Measurements from ENCODE around the gene LIPM. TPM values are rescaled to one million over a fixed set of nuclear protein-coding genes. Genes with fewer than 3 reads are reported as not detected.

LIPM gene
- polyA plus RNA-seq, 1 donor (not counting 4 experiments of a cell fraction or from before 2014, with no cell fraction given), result 0.67 TPM

DNA sequence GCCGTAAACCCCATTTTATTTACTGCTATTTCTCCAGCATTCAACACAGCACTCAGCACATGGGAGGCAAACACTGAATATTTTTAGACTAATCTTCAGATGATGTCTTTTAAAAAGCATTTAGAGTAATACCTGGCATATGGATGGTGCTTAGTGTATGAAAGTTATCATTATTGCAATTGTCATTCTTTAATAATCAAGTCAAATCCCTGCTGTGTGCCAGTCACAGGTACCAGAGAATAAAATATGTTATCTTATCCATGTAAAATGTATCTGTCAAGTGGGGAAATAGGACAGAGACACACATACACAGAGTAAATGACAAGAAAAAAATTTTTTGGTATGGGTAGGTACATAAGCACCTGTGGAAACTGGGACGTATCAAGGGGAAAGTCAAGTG lies 30.6 kb downstream of the LIPM start:
- Histone ChIP-seq H3K9me3 (ENCODE audit: control insufficient read depth, low read depth, low read length) (no peaks in the 10 kb centered on the region), H3K9ac (ENCODE audit: control insufficient read depth, extremely low read depth, insufficient read depth, low read length) (no peak overlapping the region), H3K27me3 (ENCODE audit: control insufficient read depth, extremely low read depth, insufficient read depth, low read length) (no peaks in the 10 kb centered on the region), H3K36me3 (ENCODE audit: control insufficient read depth in 2 of 2, extremely low read depth in 1 of 2, insufficient read depth in 2 of 2, low read length in 2 of 2) (no peaks in the 10 kb centered on the region), H3K4me1 (ENCODE audit: control insufficient read depth, extremely low read depth, insufficient read depth, low read length) (peaks cover 13% of the 10 kb centered on the region), H3K4me3 (ENCODE audit: control insufficient read depth in 2 of 3, extremely low read depth in 1 of 3, insufficient read depth in 2 of 3, low read depth in 1 of 3, low read length in 3 of 3) (no peak overlapping the region), H3K79me2 (ENCODE audit: control insufficient read depth, insufficient read depth, low read length) (no peaks in the 10 kb centered on the region), H3K27ac (ENCODE audit: control insufficient read depth, insufficient read depth, low read length) (no peak overlapping the region), H4K20me1 (ENCODE audit: control insufficient read depth, extremely low read depth, insufficient read depth, low read length) (no peaks in the 10 kb centered on the region), H3K4me2 (ENCODE audit: control insufficient read depth, extremely low read depth, insufficient read depth, low read depth, low read length) (no peak overlapping the region), H3K9me1 (ENCODE audit: control insufficient read depth, extremely low read depth, insufficient read depth, low read length) (no peaks in the 10 kb centered on the region), H2AFZ (ENCODE audit: control insufficient read depth, low read length) (no peak overlapping the region)
- no peak for DNase-seq (ENCODE audit: low read depth, low spot score)
- TF ChIP-seq, protein P1, sequence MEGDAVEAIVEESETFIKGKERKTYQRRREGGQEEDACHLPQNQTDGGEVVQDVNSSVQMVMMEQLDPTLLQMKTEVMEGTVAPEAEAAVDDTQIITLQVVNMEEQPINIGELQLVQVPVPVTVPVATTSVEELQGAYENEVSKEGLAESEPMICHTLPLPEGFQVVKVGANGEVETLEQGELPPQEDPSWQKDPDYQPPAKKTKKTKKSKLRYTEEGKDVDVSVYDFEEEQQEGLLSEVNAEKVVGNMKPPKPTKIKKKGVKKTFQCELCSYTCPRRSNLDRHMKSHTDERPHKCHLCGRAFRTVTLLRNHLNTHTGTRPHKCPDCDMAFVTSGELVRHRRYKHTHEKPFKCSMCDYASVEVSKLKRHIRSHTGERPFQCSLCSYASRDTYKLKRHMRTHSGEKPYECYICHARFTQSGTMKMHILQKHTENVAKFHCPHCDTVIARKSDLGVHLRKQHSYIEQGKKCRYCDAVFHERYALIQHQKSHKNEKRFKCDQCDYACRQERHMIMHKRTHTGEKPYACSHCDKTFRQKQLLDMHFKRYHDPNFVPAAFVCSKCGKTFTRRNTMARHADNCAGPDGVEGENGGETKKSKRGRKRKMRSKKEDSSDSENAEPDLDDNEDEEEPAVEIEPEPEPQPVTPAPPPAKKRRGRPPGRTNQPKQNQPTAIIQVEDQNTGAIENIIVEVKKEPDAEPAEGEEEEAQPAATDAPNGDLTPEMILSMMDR (optimal IDR thresholded peaks at IDR 0.05 in 1 of 3, IDR thresholded peaks at IDR 0.05 in 1 of 3, conservative IDR thresholded peaks at IDR 0.05 in 1 of 3; ENCODE audit: extremely low read depth in 1 of 3, insufficient read depth in 2 of 3, low read length in 3 of 3), result no peak
- no peak for TF ChIP-seq EZH2 (IDR thresholded peaks at IDR 0.05; ENCODE audit: low read length)
- dilution Hi-C loops (cut with MboI; ENCODE audit: extremely low pct_ligation_motif_present, low sequenced_read_pairs), result no loop called here
- FAIRE-seq, result no peak

DNA sequence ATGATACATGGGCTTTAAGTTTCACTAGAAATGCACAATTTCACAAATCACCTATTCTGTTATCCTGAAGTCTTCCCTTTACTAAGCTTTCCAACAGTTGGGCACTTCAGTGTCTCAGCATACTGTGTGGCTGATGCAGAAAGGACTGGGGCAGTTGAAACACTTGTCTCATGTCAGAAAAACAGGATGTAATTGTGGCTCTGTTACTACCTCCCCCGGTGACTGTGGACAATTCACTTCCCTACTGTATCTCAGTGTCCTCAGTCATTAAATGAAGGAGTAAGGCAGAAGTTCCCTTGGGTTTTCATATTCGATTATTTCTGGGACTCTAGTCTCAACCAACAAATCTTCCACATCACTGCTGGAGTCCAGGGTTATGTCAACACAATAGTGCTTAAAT lies 31.2 kb downstream of the LIPM start:
- Histone ChIP-seq H2AFZ (ENCODE audit: control insufficient read depth, low read length) (no peak overlapping the region), H4K20me1 (ENCODE audit: control insufficient read depth, extremely low read depth, insufficient read depth, low read length) (no peaks in the 10 kb centered on the region), H3K4me1 (ENCODE audit: control insufficient read depth, extremely low read depth, insufficient read depth, low read length) (peaks cover 8% of the 10 kb centered on the region), H3K79me2 (ENCODE audit: control insufficient read depth, insufficient read depth, low read length) (no peaks in the 10 kb centered on the region), H3K4me3 (ENCODE audit: control insufficient read depth in 2 of 3, extremely low read depth in 1 of 3, insufficient read depth in 2 of 3, low read depth in 1 of 3, low read length in 3 of 3) (no peak overlapping the region), H3K27me3 (ENCODE audit: control insufficient read depth, extremely low read depth, insufficient read depth, low read length) (no peaks in the 10 kb centered on the region), H3K36me3 (ENCODE audit: control insufficient read depth in 2 of 2, extremely low read depth in 1 of 2, insufficient read depth in 2 of 2, low read length in 2 of 2) (no peaks in the 10 kb centered on the region), H3K27ac (ENCODE audit: control insufficient read depth, insufficient read depth, low read length) (no peak overlapping the region), H3K4me2 (ENCODE audit: control insufficient read depth, extremely low read depth, insufficient read depth, low read depth, low read length) (no peak overlapping the region), H3K9me1 (ENCODE audit: control insufficient read depth, extremely low read depth, insufficient read depth, low read length) (no peaks in the 10 kb centered on the region), H3K9me3 (ENCODE audit: control insufficient read depth, low read depth, low read length) (no peaks in the 10 kb centered on the region), H3K9ac (ENCODE audit: control insufficient read depth, extremely low read depth, insufficient read depth, low read length) (no peak overlapping the region)
- TF ChIP-seq EZH2 (IDR thresholded peaks at IDR 0.05; ENCODE audit: low read length), result no peak
- TF ChIP-seq, protein P1 (optimal IDR thresholded peaks at IDR 0.05 in 1 of 3, IDR thresholded peaks at IDR 0.05 in 1 of 3, conservative IDR thresholded peaks at IDR 0.05 in 1 of 3; ENCODE audit: extremely low read depth in 1 of 3, insufficient read depth in 2 of 3, low read length in 3 of 3), result no peak
- DNase-seq (ENCODE audit: low read depth, low spot score) (no peak), FAIRE-seq (no peak)
- dilution Hi-C loops (cut with MboI; ENCODE audit: extremely low pct_ligation_motif_present, low sequenced_read_pairs), result no loop called here

Measured in keratinocyte (primary cell).